H9 (cell line): Measurements from ENCODE around the gene RBBP4. TPM values are rescaled to one million over a fixed set of nuclear protein-coding genes. Genes with fewer than 3 reads are reported as not detected.
A peak's percentile ranks its signal among the peaks of the same experiment; 100 is the strongest.

Experiments used
- DNase-seq: peaks from one replicate; pipeline ENCODE4 v3.0.0-alpha.2; 2017
- H2AFZ ChIP-seq: one replicate; pipeline ENCODE4 v1.6.1; 2013; ENCODE audit warnings: mild to moderate bottlenecking, low read length, control low read depth, moderate library complexity
- H2AK5ac ChIP-seq: 2 replicates; pipeline ENCODE4 v1.6.1; 2013; ENCODE audit warnings: low read length, control low read depth, mixed read lengths; ENCODE audit not compliant: insufficient read length
- H2BK120ac ChIP-seq: one replicate; pipeline ENCODE4 v1.6.1; 2013; ENCODE audit warnings: low read depth, mild to moderate bottlenecking, low read length, control low read depth, inconsistent platforms; ENCODE audit not compliant: poor library complexity, severe bottlenecking
- H2BK12ac ChIP-seq: 2 replicates; pipeline ENCODE4 v1.6.1; 2013; ENCODE audit warnings: low read length, control low read depth, mixed read lengths, low read depth; ENCODE audit not compliant: insufficient read length
- H2BK15ac ChIP-seq: 2 replicates; pipeline ENCODE4 v1.6.1; 2013; ENCODE audit warnings: low read depth, low read length, control low read depth
- H2BK20ac ChIP-seq: one replicate; pipeline ENCODE4 v1.6.1; 2013; ENCODE audit warnings: low read depth, mild to moderate bottlenecking, low read length, control low read depth, inconsistent platforms; ENCODE audit not compliant: poor library complexity, severe bottlenecking
- H2BK5ac ChIP-seq: 2 replicates; pipeline ENCODE4 v1.6.1; 2013; ENCODE audit warnings: low read length, control low read depth, mixed read lengths; ENCODE audit not compliant: insufficient read length
- H3K14ac ChIP-seq: 2 replicates; pipeline ENCODE4 v1.6.1; 2013; ENCODE audit warnings: low read length, control low read depth; ENCODE audit not compliant: insufficient read depth
- H3K18ac ChIP-seq: 2 replicates; pipeline ENCODE4 v1.6.1; 2013; ENCODE audit warnings: low read depth, mild to moderate bottlenecking, mixed read lengths, low read length, control low read depth; ENCODE audit not compliant: insufficient read length
- H3K23ac ChIP-seq: 2 replicates; pipeline ENCODE4 v1.6.1; 2013; ENCODE audit warnings: low read length, control low read depth, mixed read lengths, low read depth; ENCODE audit not compliant: insufficient read length
- H3K23me2 ChIP-seq: 2 replicates; pipeline ENCODE4 v1.6.1; 2013; ENCODE audit warnings: low read depth, mild to moderate bottlenecking, mixed read lengths, low read length, control low read depth; ENCODE audit not compliant: insufficient read length, poor library complexity, severe bottlenecking
- H3K27ac ChIP-seq: 2 replicates; pipeline ENCODE4 v1.5.1; 2013; ENCODE audit warnings: low read length, control low read depth, mixed read lengths, low read depth; ENCODE audit not compliant: insufficient read length
- H3K27me3 ChIP-seq: 2 replicates; pipeline ENCODE4 v1.6.1; 2013; ENCODE audit warnings: low read length, control low read depth, inconsistent platforms; ENCODE audit not compliant: insufficient read depth
- H3K4ac ChIP-seq: 2 replicates; pipeline ENCODE4 v1.6.1; 2013; ENCODE audit warnings: low read depth, mild to moderate bottlenecking, control low read depth, inconsistent platforms, low read length, moderate library complexity
- H3K4me1 ChIP-seq: 2 replicates; pipeline ENCODE4 v1.6.1; 2013; ENCODE audit warnings: low read length, control low read depth, inconsistent platforms; ENCODE audit not compliant: insufficient read depth
- H3K4me2 ChIP-seq: 2 replicates; pipeline ENCODE4 v1.6.1; 2013; ENCODE audit warnings: low read length, control low read depth, mixed read lengths; ENCODE audit not compliant: insufficient read length, insufficient read depth
- H3K56ac ChIP-seq: 2 replicates; pipeline ENCODE4 v1.6.1; 2013; ENCODE audit warnings: low read depth, mild to moderate bottlenecking, mixed read lengths, low read length, control low read depth; ENCODE audit not compliant: insufficient read length
- H3K79me1 ChIP-seq: 2 replicates; pipeline ENCODE4 v1.6.1; 2013; ENCODE audit warnings: low read depth, mild to moderate bottlenecking, moderate library complexity, low read length, control low read depth, inconsistent platforms; ENCODE audit not compliant: insufficient read depth, poor library complexity, severe bottlenecking
- H3K79me2 ChIP-seq: 2 replicates; pipeline ENCODE4 v1.6.1; 2013; ENCODE audit warnings: low read length, control low read depth, inconsistent platforms; ENCODE audit not compliant: insufficient read depth
- H3K9ac ChIP-seq: 2 replicates; pipeline ENCODE4 v1.6.1; 2013; ENCODE audit warnings: low read length, control low read depth, mixed read lengths; ENCODE audit not compliant: insufficient read length; ENCODE audit errors: extremely low read depth
- H3K9me3 ChIP-seq: one replicate; pipeline ENCODE4 v1.6.1; 2013; ENCODE audit warnings: low read depth, low read length, inconsistent platforms; ENCODE audit not compliant: control insufficient read depth
- H3T11ph ChIP-seq: one replicate; pipeline ENCODE4 v1.6.1; 2013; ENCODE audit warnings: mild to moderate bottlenecking, low read length, control low read depth, inconsistent platforms
- H4K20me1 ChIP-seq: one replicate; pipeline ENCODE4 v1.6.1; 2013; ENCODE audit not compliant: control insufficient read depth, insufficient read length, insufficient read depth
- H4K5ac ChIP-seq: 2 replicates; pipeline ENCODE4 v1.6.1; 2013; ENCODE audit warnings: low read depth, mild to moderate bottlenecking, mixed read lengths, low read length, control low read depth; ENCODE audit not compliant: insufficient read length
- H4K8ac ChIP-seq: replicated peaks from 2 replicates; pipeline ENCODE4 v1.6.1; 2013; ENCODE audit warnings: low read length, control low read depth, mixed read lengths, low read depth; ENCODE audit not compliant: insufficient read length
- H4K91ac ChIP-seq: 2 replicates; pipeline ENCODE4 v1.6.1; 2013; ENCODE audit warnings: low read depth, mild to moderate bottlenecking, moderate library complexity, mixed read lengths, low read length, control low read depth; ENCODE audit not compliant: insufficient read length
- H3K27ac Mint-ChIP-seq, 3 experiments: 2 replicates in 2 of 3; 3 replicates in 1 of 3; pipeline ENCODE4 v1.8.0; 2020 to 2021; ENCODE audit warnings: mixed read lengths in 3 of 3, mild to moderate bottlenecking in 1 of 3, moderate library complexity in 1 of 3
- H3K27me3 Mint-ChIP-seq: 2 replicates; pipeline ENCODE4 v1.8.0; 2021; ENCODE audit warnings: low read depth, mild to moderate bottlenecking, moderate library complexity, mixed read lengths
- H3K36me3 Mint-ChIP-seq, 3 experiments: 2 replicates in 2 of 3; 3 replicates in 1 of 3; pipeline ENCODE4 v1.8.0; 2020 to 2021; ENCODE audit warnings: low read depth in 3 of 3, mixed read lengths in 3 of 3; ENCODE audit not compliant: insufficient read depth in 1 of 3
- H3K4me1 Mint-ChIP-seq, 2 experiments: 2 replicates each; pipeline ENCODE4 v1.8.0; 2020; ENCODE audit warnings: mixed read lengths in 2 of 2
- H3K4me3 Mint-ChIP-seq, 2 experiments: 2 replicates in 1 of 2; 3 replicates in 1 of 2; pipeline ENCODE4 v1.8.0; 2020 to 2021; ENCODE audit warnings: mild to moderate bottlenecking in 2 of 2, mixed read lengths in 2 of 2, moderate library complexity in 1 of 2
- H3K9me3 Mint-ChIP-seq, 2 experiments: 2 replicates in 1 of 2; 3 replicates in 1 of 2; pipeline ENCODE4 v1.8.0; 2020; ENCODE audit warnings: mild to moderate bottlenecking in 2 of 2, mixed read lengths in 2 of 2, moderate library complexity in 1 of 2
- WGBS: extraction: QIAGEN DNeasy Blood & Tissue Kit; methylation state at CpG from one replicate; pipeline ENCODE4 v1.1.7; 2013; ENCODE audit warnings: missing lambda C conversion rate, low lambda C conversion rate, mixed read lengths; ENCODE audit not compliant: insufficient read length; ENCODE audit errors: extremely low coverage; 5-methylcytosine and 5-hydroxymethylcytosine counted together
- total RNA-seq: library from RNA; stranded (reverse); gene quantifications from 2 replicates; pipeline ENCODE4 v1.2.1, GENCODE V29; 2021
- TF ChIP-seq, protein P1 (sequence below): fragments of 200-600 bp; sonication (generic); conservative IDR thresholded peaks from 3 replicates; pipeline ENCODE4 v1.8.0; 2021; ENCODE audit warnings: antibody characterized with exemption, mild to moderate bottlenecking

RBBP4 gene
- total RNA-seq, 1 experiment from 2014 or later, result 416 TPM

DNA sequence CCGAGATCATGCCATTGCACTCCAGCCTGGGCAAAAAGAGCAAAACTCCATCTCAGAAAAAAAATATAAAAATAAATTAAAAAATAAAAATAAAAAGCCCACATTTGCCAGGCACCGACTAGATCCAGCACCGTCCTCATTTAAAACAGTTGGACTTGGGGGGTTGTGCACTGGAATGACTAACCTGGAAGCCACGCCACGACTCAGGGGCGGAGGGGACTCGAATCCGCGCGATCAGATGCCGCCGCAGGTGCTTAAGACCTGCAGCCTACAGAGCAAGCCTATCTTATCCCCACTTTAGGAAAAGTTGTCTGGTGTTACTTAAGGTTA lies 39.2 kb upstream of the RBBP4 start:
- Histone ChIP-seq H3K27me3 (no peaks in the 10 kb centered on the region), H3K4ac (no peak overlapping the region), H2AFZ (no peak overlapping the region), H3K14ac (no peak overlapping the region), H3K23ac (no peak overlapping the region), H3K4me1 (no peaks in the 10 kb centered on the region), H2BK120ac (no peak overlapping the region), H2BK20ac (no peak overlapping the region), H4K20me1 (no peaks in the 10 kb centered on the region), H3K79me2 (no peaks in the 10 kb centered on the region), H2BK5ac (no peak overlapping the region), H4K8ac (no peak overlapping the region), H3K9ac (no peak overlapping the region), H3K79me1 (no peaks in the 10 kb centered on the region), H3T11ph (no peak overlapping the region), H2BK15ac (no peak overlapping the region), H2BK12ac (no peak overlapping the region), H4K91ac (no peak overlapping the region), H3K18ac (no peak overlapping the region), H3K27ac (no peak overlapping the region), H3K4me2 (peak overlapping the region; percentile 50), H2AK5ac (no peak overlapping the region), H3K9me3 (no peaks in the 10 kb centered on the region), H3K56ac (no peak overlapping the region), H4K5ac (no peak overlapping the region), H3K23me2 (no peaks in the 10 kb centered on the region)
- Mint-ChIP-seq H3K4me1 (peaks cover 5 to 8% of the 10 kb centered on the region in 2 experiments; a peak in 3 of 4 replicates), H3K27me3 (no peaks in the 10 kb centered on the region), H3K9me3 (no peaks in the 10 kb centered on the region), H3K36me3 (no peaks in the 10 kb centered on the region), H3K4me3 (peak overlapping the region; percentile 61 to 74), H3K27ac (peak overlapping the region in 2 of 3 experiments; percentile 51 to 70; a peak in 2 of 7 replicates)
- no CpG with 5 or more reads among the region's 12 CpGs for WGBS
- TF ChIP-seq, protein P1, sequence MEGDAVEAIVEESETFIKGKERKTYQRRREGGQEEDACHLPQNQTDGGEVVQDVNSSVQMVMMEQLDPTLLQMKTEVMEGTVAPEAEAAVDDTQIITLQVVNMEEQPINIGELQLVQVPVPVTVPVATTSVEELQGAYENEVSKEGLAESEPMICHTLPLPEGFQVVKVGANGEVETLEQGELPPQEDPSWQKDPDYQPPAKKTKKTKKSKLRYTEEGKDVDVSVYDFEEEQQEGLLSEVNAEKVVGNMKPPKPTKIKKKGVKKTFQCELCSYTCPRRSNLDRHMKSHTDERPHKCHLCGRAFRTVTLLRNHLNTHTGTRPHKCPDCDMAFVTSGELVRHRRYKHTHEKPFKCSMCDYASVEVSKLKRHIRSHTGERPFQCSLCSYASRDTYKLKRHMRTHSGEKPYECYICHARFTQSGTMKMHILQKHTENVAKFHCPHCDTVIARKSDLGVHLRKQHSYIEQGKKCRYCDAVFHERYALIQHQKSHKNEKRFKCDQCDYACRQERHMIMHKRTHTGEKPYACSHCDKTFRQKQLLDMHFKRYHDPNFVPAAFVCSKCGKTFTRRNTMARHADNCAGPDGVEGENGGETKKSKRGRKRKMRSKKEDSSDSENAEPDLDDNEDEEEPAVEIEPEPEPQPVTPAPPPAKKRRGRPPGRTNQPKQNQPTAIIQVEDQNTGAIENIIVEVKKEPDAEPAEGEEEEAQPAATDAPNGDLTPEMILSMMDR, result no peak
- no peak for DNase-seq
